ENCODE measurements around the gene SNAPC4. TPM values are rescaled to one million over a fixed set of nuclear protein-coding genes. Genes with fewer than 3 reads are reported as not detected.

Gene SNAPC4
- polyA plus RNA-seq, 1 donor: 11.3 TPM

GRCh38 chr9:136401173-136401922 is 1.4 kb upstream of the SNAPC4 start:
- Histone ChIP-seq H3K4me3 (ENCODE audit: low read length) (no peak overlapping the region), H3K36me3 (ENCODE audit: control insufficient read depth, insufficient read depth, low read length) (peaks cover 58% of the 10 kb centered on the region), H3K9me3 (ENCODE audit: control insufficient read depth, low read depth, low read length) (peaks cover 4% of the 10 kb centered on the region), H3K4me1 (ENCODE audit: control insufficient read depth, insufficient read depth, low read length) (peaks cover 17% of the 10 kb centered on the region), H3K27ac (ENCODE audit: low read length) (no peak overlapping the region), H3K27me3 (ENCODE audit: control insufficient read depth, insufficient read depth, low read length) (no peaks in the 10 kb centered on the region)
- WGBS (ENCODE audit: insufficient coverage, low lambda C conversion rate): no CpG with 5 or more reads among the region's 18 CpGs
- DNase-seq: no peak

GRCh38 chr9:136399176-136400037 is 563 bp downstream of the SNAPC4 start:
- Histone ChIP-seq H3K9me3 (ENCODE audit: control insufficient read depth, low read depth, low read length) (peaks cover 4% of the 10 kb centered on the region), H3K36me3 (ENCODE audit: control insufficient read depth, insufficient read depth, low read length) (peaks cover 61% of the 10 kb centered on the region), H3K27ac (ENCODE audit: low read length) (peak overlapping the region; percentile 42), H3K4me1 (ENCODE audit: control insufficient read depth, insufficient read depth, low read length) (peaks cover 17% of the 10 kb centered on the region), H3K27me3 (ENCODE audit: control insufficient read depth, insufficient read depth, low read length) (no peaks in the 10 kb centered on the region), H3K4me3 (ENCODE audit: low read length) (peak overlapping the region; percentile 80)
- WGBS (ENCODE audit: insufficient coverage, low lambda C conversion rate): no CpG with 5 or more reads among the region's 67 CpGs
- DNase-seq: peak; percentile 45 to 70

- no peak overlapping the region for H3K4me3 ChIP-seq (ENCODE audit: low read length)
- no CpG with 5 or more reads among the region's 12 CpGs for WGBS (ENCODE audit: insufficient coverage, low lambda C conversion rate)
- DNase-seq: no peak
- peaks cover 62% of the 10 kb centered on the region for H3K36me3 ChIP-seq (ENCODE audit: control insufficient read depth, insufficient read depth, low read length)
- no peak overlapping the region for H3K27ac ChIP-seq (ENCODE audit: low read length)
- H3K4me1 ChIP-seq (ENCODE audit: control insufficient read depth, insufficient read depth, low read length): peaks cover 17% of the 10 kb centered on the region
- H3K27me3 ChIP-seq (ENCODE audit: control insufficient read depth, insufficient read depth, low read length): no peaks in the 10 kb centered on the region
- H3K9me3 ChIP-seq (ENCODE audit: control insufficient read depth, low read depth, low read length): peaks cover 4% of the 10 kb centered on the region
These were observed 1.7 kb downstream of the SNAPC4 start for GRCh38 chr9:136398286-136398685.

- no CpG with 5 or more reads among the region's 6 CpGs for WGBS (ENCODE audit: insufficient coverage, low lambda C conversion rate)
- no peaks in the 10 kb centered on the region for H3K27me3 ChIP-seq (ENCODE audit: control insufficient read depth, insufficient read depth, low read length)
- H3K4me3 ChIP-seq (ENCODE audit: low read length): no peak overlapping the region
- DNase-seq: no peak
- peaks cover 4% of the 10 kb centered on the region for H3K9me3 ChIP-seq (ENCODE audit: control insufficient read depth, low read depth, low read length)
- peaks cover 17% of the 10 kb centered on the region for H3K4me1 ChIP-seq (ENCODE audit: control insufficient read depth, insufficient read depth, low read length)
- peaks cover 67% of the 10 kb centered on the region for H3K36me3 ChIP-seq (ENCODE audit: control insufficient read depth, insufficient read depth, low read length)
- H3K27ac ChIP-seq (ENCODE audit: low read length): no peak overlapping the region
These were observed 2.3 kb downstream of the SNAPC4 start for GRCh38 chr9:136397643-136398042.

GRCh38 chr9:136396219-136396515 is 3.8 kb downstream of the SNAPC4 start:
- peaks cover 68% of the 10 kb centered on the region for H3K36me3 ChIP-seq (ENCODE audit: control insufficient read depth, insufficient read depth, low read length)
- no CpG with 5 or more reads among the region's 4 CpGs for WGBS (ENCODE audit: insufficient coverage, low lambda C conversion rate)

DNA sequence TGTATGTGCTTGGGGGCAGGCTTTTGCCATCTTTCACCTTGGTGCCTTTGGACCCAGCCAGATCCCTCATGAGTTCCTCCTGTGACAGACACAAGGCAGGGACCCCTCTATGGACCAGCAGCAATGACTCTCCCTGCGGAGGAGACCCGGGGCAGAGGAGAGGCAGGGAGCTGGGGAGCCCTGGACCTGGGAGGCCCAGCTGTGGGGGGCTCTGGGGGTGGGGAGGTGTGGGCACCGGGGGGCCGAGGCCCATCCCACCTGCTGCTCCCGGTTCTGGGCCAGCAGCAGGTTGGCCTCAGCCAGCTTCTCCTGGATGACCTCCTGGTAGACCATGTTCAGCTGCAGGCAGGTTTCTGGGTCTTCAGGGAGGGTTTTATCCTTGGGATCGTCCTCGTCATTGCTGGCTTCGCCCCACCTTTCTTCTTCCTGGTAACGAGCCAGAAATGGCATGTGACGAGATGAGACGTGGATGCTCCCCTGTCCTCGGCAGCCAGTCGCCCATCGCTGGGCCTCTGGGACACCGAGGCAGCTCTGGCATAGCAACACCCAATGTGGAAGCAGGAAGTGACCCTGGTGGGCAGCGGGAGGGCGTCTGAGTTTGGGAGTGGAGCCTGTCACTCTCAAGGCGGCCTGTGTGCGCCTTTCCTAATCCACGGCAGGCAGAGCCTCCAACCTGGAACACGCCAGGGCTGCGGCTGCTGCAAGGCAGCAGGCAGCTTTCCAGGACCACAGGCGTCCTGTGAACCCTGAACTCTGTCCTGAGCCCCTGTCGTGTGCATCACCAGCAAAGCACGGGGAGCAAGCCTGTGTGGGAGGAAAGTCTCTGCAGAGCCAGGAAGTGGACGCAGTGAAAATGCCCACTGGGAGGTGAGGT is 4.4 kb downstream of the SNAPC4 start:
- Histone ChIP-seq H3K9me3 (ENCODE audit: control insufficient read depth, low read depth, low read length) (peaks cover 4% of the 10 kb centered on the region), H3K4me3 (ENCODE audit: low read length) (no peak overlapping the region), H3K27ac (ENCODE audit: low read length) (no peak overlapping the region), H3K27me3 (ENCODE audit: control insufficient read depth, insufficient read depth, low read length) (no peaks in the 10 kb centered on the region), H3K36me3 (ENCODE audit: control insufficient read depth, insufficient read depth, low read length) (peaks cover 70% of the 10 kb centered on the region), H3K4me1 (ENCODE audit: control insufficient read depth, insufficient read depth, low read length) (peaks cover 16% of the 10 kb centered on the region)
- no CpG with 5 or more reads among the region's 26 CpGs for whole genome bisulfite sequencing (ENCODE audit: insufficient coverage, low lambda C conversion rate)
- no peak for DNase-seq

More at GRCh38 chr9:136396219-136396515, 3.8 kb downstream of the SNAPC4 start:
- Histone ChIP-seq H3K4me1 (ENCODE audit: control insufficient read depth, insufficient read depth, low read length) (peaks cover 17% of the 10 kb centered on the region), H3K4me3 (ENCODE audit: low read length) (no peak overlapping the region), H3K27ac (ENCODE audit: low read length) (no peak overlapping the region), H3K9me3 (ENCODE audit: control insufficient read depth, low read depth, low read length) (peaks cover 4% of the 10 kb centered on the region), H3K27me3 (ENCODE audit: control insufficient read depth, insufficient read depth, low read length) (no peaks in the 10 kb centered on the region)
- DNase-seq: no peak

- DNase-seq: no peak
- Histone ChIP-seq H3K4me3 (ENCODE audit: low read length) (no peak overlapping the region), H3K36me3 (ENCODE audit: control insufficient read depth, insufficient read depth, low read length) (peaks cover 72% of the 10 kb centered on the region), H3K27me3 (ENCODE audit: control insufficient read depth, insufficient read depth, low read length) (no peaks in the 10 kb centered on the region), H3K27ac (ENCODE audit: low read length) (no peak overlapping the region), H3K9me3 (ENCODE audit: control insufficient read depth, low read depth, low read length) (peaks cover 4% of the 10 kb centered on the region), H3K4me1 (ENCODE audit: control insufficient read depth, insufficient read depth, low read length) (peaks cover 12% of the 10 kb centered on the region)
- WGBS (ENCODE audit: insufficient coverage, low lambda C conversion rate): no CpG with 5 or more reads among the region's 13 CpGs
These were observed 5.0 kb downstream of the SNAPC4 start for GRCh38 chr9:136395020-136395340.

- H3K4me1 ChIP-seq (ENCODE audit: control insufficient read depth, insufficient read depth, low read length): peaks cover 12% of the 10 kb centered on the region
- WGBS (ENCODE audit: insufficient coverage, low lambda C conversion rate): no CpG with 5 or more reads among the region's 21 CpGs
- H3K9me3 ChIP-seq (ENCODE audit: control insufficient read depth, low read depth, low read length): peaks cover 3% of the 10 kb centered on the region
- no peak overlapping the region for H3K27ac ChIP-seq (ENCODE audit: low read length)
- no peaks in the 10 kb centered on the region for H3K27me3 ChIP-seq (ENCODE audit: control insufficient read depth, insufficient read depth, low read length)
- peaks cover 77% of the 10 kb centered on the region for H3K36me3 ChIP-seq (ENCODE audit: control insufficient read depth, insufficient read depth, low read length)
- no peak overlapping the region for H3K4me3 ChIP-seq (ENCODE audit: low read length)
- DNase-seq: no peak
These were observed 5.5 kb downstream of the SNAPC4 start for GRCh38 chr9:136394312-136395019.

DNA sequence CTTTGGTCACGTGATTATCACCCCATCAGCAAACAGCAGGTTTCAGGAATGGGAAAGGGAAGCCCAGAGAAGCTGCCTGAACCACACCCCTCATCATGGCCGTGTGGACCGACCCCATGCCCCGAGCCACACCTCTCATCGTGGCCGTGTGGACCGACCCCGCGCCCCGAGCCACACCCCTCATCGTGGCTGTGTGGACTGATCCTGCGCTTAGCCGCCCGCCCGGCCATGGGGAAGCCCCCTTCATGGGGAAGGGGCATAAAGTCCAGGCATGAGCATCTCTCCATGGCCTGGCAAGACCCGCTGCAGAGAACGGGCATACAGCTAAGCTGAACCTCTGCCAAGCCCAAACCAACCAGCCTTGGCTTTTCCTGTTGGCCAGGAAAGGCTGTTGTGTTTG is 6.4 kb downstream of the SNAPC4 start:
- no CpG with 5 or more reads among the region's 17 CpGs for WGBS (ENCODE audit: insufficient coverage, low lambda C conversion rate)
- no peaks in the 10 kb centered on the region for H3K27me3 ChIP-seq (ENCODE audit: control insufficient read depth, insufficient read depth, low read length)
- peaks cover 86% of the 10 kb centered on the region for H3K36me3 ChIP-seq (ENCODE audit: control insufficient read depth, insufficient read depth, low read length)
- DNase-seq: no peak
- no peaks in the 10 kb centered on the region for H3K9me3 ChIP-seq (ENCODE audit: control insufficient read depth, low read depth, low read length)
- no peak overlapping the region for H3K4me3 ChIP-seq (ENCODE audit: low read length)
- H3K27ac ChIP-seq (ENCODE audit: low read length): no peak overlapping the region
- H3K4me1 ChIP-seq (ENCODE audit: control insufficient read depth, insufficient read depth, low read length): peaks cover 3% of the 10 kb centered on the region
